Measurements from ENCODE around the gene CASTOR1.

Gene CASTOR1

GRCh38 chr22:30284666-30285065 is 4.6 kb downstream of the CASTOR1 start:
- no peak for DNase-seq (ENCODE audit: low read depth)

GRCh38 chr22:30284172-30284571 is 5.1 kb downstream of the CASTOR1 start:
- no peak for DNase-seq (ENCODE audit: low read depth)

- DNase-seq (ENCODE audit: low read depth), result no peak
These were observed 6.0 kb downstream of the CASTOR1 start for GRCh38 chr22:30283342-30283741.

- DNase-seq (ENCODE audit: low read depth), result no peak
These were observed 6.7 kb downstream of the CASTOR1 start for GRCh38 chr22:30282616-30283046.

- DNase-seq (ENCODE audit: low read depth), result no peak
These were observed 8.8 kb downstream of the CASTOR1 start for GRCh38 chr22:30280505-30280904.

- DNase-seq (ENCODE audit: low read depth), result no peak
These were observed 9.4 kb downstream of the CASTOR1 start for GRCh38 chr22:30279932-30280331.

- DNase-seq (ENCODE audit: low read depth), result no peak
These were observed 10.1 kb downstream of the CASTOR1 start for GRCh38 chr22:30279046-30279788.

GRCh38 chr22:30277547-30278344 is 11.6 kb downstream of the CASTOR1 start:
- DNase-seq (ENCODE audit: low read depth), result no peak

GRCh38 chr22:30276039-30276438 is 13.3 kb downstream of the CASTOR1 start:
- no peak for DNase-seq (ENCODE audit: low read depth)

GRCh38 chr22:30275625-30276024 is 13.7 kb downstream of the CASTOR1 start:
- no peak for DNase-seq (ENCODE audit: low read depth)

GRCh38 chr22:30274437-30274812 is 14.9 kb downstream of the CASTOR1 start:
- no peak for DNase-seq (ENCODE audit: low read depth)

GRCh38 chr22:30273711-30274436 is 15.4 kb downstream of the CASTOR1 start:
- DNase-seq (ENCODE audit: low read depth), result no peak

GRCh38 chr22:30272781-30273601 is 16.3 kb downstream of the CASTOR1 start:
- no peak for DNase-seq (ENCODE audit: low read depth)

GRCh38 chr22:30270832-30271231 is 18.5 kb downstream of the CASTOR1 start:
- DNase-seq (ENCODE audit: low read depth), result no peak

GRCh38 chr22:30268331-30268730 is 21.0 kb downstream of the CASTOR1 start:
- no peak for DNase-seq (ENCODE audit: low read depth)

- no peak for DNase-seq (ENCODE audit: low read depth)
These were observed 21.7 kb downstream of the CASTOR1 start for GRCh38 chr22:30267382-30268302.

GRCh38 chr22:30266445-30267381 is 22.6 kb downstream of the CASTOR1 start, which contains the start of gene OSM:
Gene OSM (minus strand): TSS chr22:30266851. CDS start chr22:30266799, 52 bp downstream.
- peak; percentile 70 for DNase-seq (ENCODE audit: low read depth)

GRCh38 chr22:30265823-30266444 is 23.4 kb downstream of the CASTOR1 start:
- peak; percentile 85 for DNase-seq (ENCODE audit: low read depth)

- DNase-seq (ENCODE audit: low read depth), result no peak
These were observed 24.1 kb downstream of the CASTOR1 start for GRCh38 chr22:30265131-30265720.

All from activated T-cell treated with anti-CD3 and anti-CD28 coated beads for 48 hours (primary cell).